WTC11 (cell line): Measurements from ENCODE around the gene WDR62. TPM values are rescaled to one million over a fixed set of nuclear protein-coding genes. Genes with fewer than 3 reads are reported as not detected.

Experiments used
- ATAC-seq: fragments of 200-7000 bp; cut with Tn5 transposase; 2 replicates; pipeline ENCODE4 v1.10.0; 2021; ENCODE audit warnings: mild to moderate bottlenecking, moderate library complexity
- CTCF ChIA-PET: fragments of 300-600 bp; sonication (Branson Sonifier 250); formaldehyde crosslinking; loops from one replicate; lab custom pipeline; 2021; ENCODE audit warnings: antibody characterized with exemption; lab: Charles Lee
- POLR2A ChIA-PET: fragments of 350-600 bp; sonication (Branson Sonifier 250); formaldehyde crosslinking; loops from one replicate; lab custom pipeline; 2021; ENCODE audit warnings: antibody characterized with exemption; lab: Charles Lee
- DNase-seq: peaks from one replicate; pipeline ENCODE4 v3.0.0; 2021; ENCODE audit warnings: low spot score
- H3K27ac Mint-ChIP-seq: 2 replicates; pipeline ENCODE4 v1.8.0; 2021; ENCODE audit warnings: mixed read lengths
- H3K27me3 Mint-ChIP-seq: 2 replicates; pipeline ENCODE4 v1.8.0; 2021; ENCODE audit warnings: low read depth, mild to moderate bottlenecking, moderate library complexity, mixed read lengths
- H3K36me3 Mint-ChIP-seq: 2 replicates; pipeline ENCODE4 v1.8.0; 2021; ENCODE audit warnings: mixed read lengths
- H3K4me1 Mint-ChIP-seq: 2 replicates; pipeline ENCODE4 v1.8.0; 2022; ENCODE audit warnings: mixed read lengths
- H3K4me3 Mint-ChIP-seq: 2 replicates; pipeline ENCODE4 v1.8.0; 2021; ENCODE audit warnings: mild to moderate bottlenecking, moderate library complexity, mixed read lengths
- H3K9me3 Mint-ChIP-seq: 2 replicates; pipeline ENCODE4 v1.8.0; 2021; ENCODE audit warnings: mixed read lengths
- CBFB ChIP-seq: sonication (generic); formaldehyde crosslinking; IDR thresholded peaks from 2 replicates; pipeline ENCODE4 v1.8.1; 2022; ENCODE audit warnings: mild to moderate bottlenecking, low read depth, missing genetic modification reagents
- CREM ChIP-seq: sonication (generic); formaldehyde crosslinking; IDR thresholded peaks from 2 replicates; pipeline ENCODE4 v1.8.1; 2022; ENCODE audit warnings: mild to moderate bottlenecking, missing genetic modification reagents, moderate library complexity
- CTCF ChIP-seq: fragments of 200-600 bp; IDR thresholded peaks from 2 replicates; pipeline ENCODE4 v1.8.0; 2022; ENCODE audit warnings: antibody characterized with exemption
- FOXK1 ChIP-seq: sonication (generic); formaldehyde crosslinking; IDR thresholded peaks from 2 replicates; pipeline ENCODE4 v1.8.0; 2022; ENCODE audit warnings: mild to moderate bottlenecking, moderate library complexity, missing genetic modification reagents
- GRHL2 ChIP-seq: fragments of 250-450 bp; sonication (Bioruptor Pico); IDR thresholded peaks from 2 replicates; pipeline ENCODE4 v1.8.0; 2022; ENCODE audit warnings: mild to moderate bottlenecking, moderate library complexity; ENCODE audit not compliant: insufficient replicate concordance, severe bottlenecking
- IRF2 ChIP-seq: sonication (generic); formaldehyde crosslinking; IDR thresholded peaks from 2 replicates; pipeline ENCODE4 v1.8.0; 2022; ENCODE audit warnings: low read depth, missing genetic modification reagents, borderline replicate concordance
- JUN ChIP-seq: sonication (generic); formaldehyde crosslinking; IDR thresholded peaks from 2 replicates; pipeline ENCODE4 v1.8.0; 2023; ENCODE audit warnings: mild to moderate bottlenecking, missing genetic modification reagents
- MLX ChIP-seq: sonication (generic); formaldehyde crosslinking; IDR thresholded peaks from 2 replicates; pipeline ENCODE4 v1.8.1; 2023; ENCODE audit warnings: mild to moderate bottlenecking, missing genetic modification reagents, moderate library complexity
- MYBL2 ChIP-seq: sonication (generic); formaldehyde crosslinking; IDR thresholded peaks from 2 replicates; pipeline ENCODE4 v1.8.1; 2023; ENCODE audit warnings: mild to moderate bottlenecking, moderate library complexity, missing genetic modification reagents
- NFATC4 ChIP-seq: fragments of 250-450 bp; sonication (Bioruptor Pico); IDR thresholded peaks from 2 replicates; pipeline ENCODE4 v1.9.0; 2021; ENCODE audit warnings: mild to moderate bottlenecking
- NR1H2 ChIP-seq: sonication (generic); formaldehyde crosslinking; IDR thresholded peaks from 2 replicates; pipeline ENCODE4 v1.9.0; 2021; ENCODE audit warnings: mild to moderate bottlenecking, moderate library complexity, missing genetic modification reagents
- NR3C1 ChIP-seq: sonication (generic); formaldehyde crosslinking; conservative IDR thresholded peaks from 2 replicates; pipeline ENCODE4 v1.8.1; 2023; ENCODE audit warnings: low read depth, mild to moderate bottlenecking, missing genetic modification reagents
- PRDM15 ChIP-seq: sonication (generic); formaldehyde crosslinking; IDR thresholded peaks from 2 replicates; pipeline ENCODE4 v1.8.0; 2022; ENCODE audit warnings: missing genetic modification reagents
- RELA ChIP-seq: sonication (generic); formaldehyde crosslinking; IDR thresholded peaks from 2 replicates; pipeline ENCODE4 v1.8.1; 2022; ENCODE audit warnings: missing genetic modification reagents, mild to moderate bottlenecking, borderline replicate concordance
- SMAD3 ChIP-seq: sonication (generic); formaldehyde crosslinking; IDR thresholded peaks from 2 replicates; pipeline ENCODE4 v1.8.0; 2022; ENCODE audit warnings: missing genetic modification reagents, mild to moderate bottlenecking, borderline replicate concordance
- USF1 ChIP-seq: sonication (generic); formaldehyde crosslinking; IDR thresholded peaks from 2 replicates; pipeline ENCODE4 v1.8.0; 2022; ENCODE audit warnings: mild to moderate bottlenecking, missing genetic modification reagents
- ZNF671 ChIP-seq: fragments of 250-450 bp; sonication (Bioruptor Pico); IDR thresholded peaks from 2 replicates; pipeline ENCODE4 v1.8.0; 2021; ENCODE audit warnings: mild to moderate bottlenecking
- total RNA-seq: library from RNA; stranded (reverse); gene quantifications from 3 replicates; pipeline ENCODE4 v1.2.3, GENCODE V29; 2021
- TF ChIP-seq, protein P1 (sequence below): sonication (generic); formaldehyde crosslinking; IDR thresholded peaks from 2 replicates; pipeline ENCODE4 v1.8.1; 2022; ENCODE audit warnings: mild to moderate bottlenecking, moderate library complexity, missing genetic modification reagents

The WDR62 gene
- total RNA-seq, 1 experiment from 2014 or later = 40.0 TPM

DNA sequence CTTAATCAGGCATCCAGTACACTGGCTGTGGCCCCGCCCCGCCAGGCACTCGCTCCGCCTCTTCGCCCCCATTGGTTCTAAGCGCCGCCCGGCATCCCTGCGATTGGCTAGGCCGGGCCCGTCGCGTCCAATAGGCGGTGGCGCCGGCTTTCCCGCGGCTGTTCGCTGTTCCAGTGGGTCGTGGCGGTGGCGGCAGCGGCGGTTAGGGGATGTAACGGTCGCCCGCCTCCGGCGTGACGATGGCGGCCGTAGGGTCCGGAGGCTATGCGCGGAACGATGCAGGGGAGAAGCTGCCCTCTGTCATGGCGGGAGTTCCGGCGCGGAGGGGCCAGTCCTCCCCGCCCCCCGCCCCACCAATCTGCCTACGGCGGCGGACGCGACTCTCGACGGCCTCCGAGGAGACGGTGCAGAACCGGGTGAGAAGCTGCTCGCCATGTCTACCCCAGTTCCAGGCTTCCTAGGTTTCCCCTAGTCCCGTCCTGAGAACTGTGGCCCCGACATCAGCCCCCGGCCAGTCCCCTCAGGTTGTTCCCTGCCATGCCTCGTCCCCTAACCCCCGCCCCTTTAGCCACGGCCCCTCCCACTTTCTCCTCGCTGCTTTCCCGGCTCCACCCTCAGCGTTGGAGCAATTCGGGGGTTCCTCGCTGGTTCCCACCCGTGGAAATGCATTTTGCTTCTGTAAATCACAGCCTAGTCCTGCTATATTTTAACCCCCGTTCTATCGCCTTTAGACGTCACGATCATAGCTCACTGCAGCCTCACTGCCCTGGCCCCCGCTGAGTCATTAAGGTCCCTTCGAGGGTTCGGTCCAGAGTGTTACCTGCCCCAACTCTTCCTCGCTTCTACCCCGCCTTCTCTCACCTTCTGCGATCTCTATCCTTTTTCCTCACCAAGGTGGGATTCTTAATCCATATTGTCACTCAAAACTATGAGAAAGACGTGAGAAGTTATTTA is at the start of gene WDR62 (continued):
- peak; percentile 93 for TF ChIP-seq MYBL2 (CRISPR knock-in tag)
- TF ChIP-seq, all 79 proteins: peak for 12

DNA sequence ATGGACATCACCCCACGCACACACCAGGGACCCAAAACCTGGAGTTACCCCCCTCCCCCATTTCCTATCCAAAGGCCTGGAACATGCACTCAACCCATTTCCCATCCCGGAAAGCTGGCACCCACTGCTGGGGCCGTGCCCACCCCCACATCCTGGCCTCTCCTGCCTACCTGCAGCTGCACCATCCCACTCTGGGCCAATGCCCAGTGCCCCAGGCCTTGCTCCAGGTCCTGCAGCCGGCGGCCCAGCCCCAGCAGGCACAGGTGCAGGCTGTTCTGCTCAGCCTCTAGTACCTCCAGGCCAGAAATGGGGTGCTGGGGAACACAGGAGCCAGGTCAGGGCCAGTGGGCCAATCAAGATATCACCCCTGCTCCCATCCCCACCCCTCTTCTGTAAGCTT is 47.7 kb upstream of the WDR62 start:
- Mint-ChIP-seq H3K36me3 (peaks cover 22% of the 10 kb centered on the region), H3K27me3 (peaks cover 9% of the 10 kb centered on the region), H3K4me3 (peak overlapping the region; percentile 47), H3K9me3 (no peaks in the 10 kb centered on the region), H3K27ac (no peak overlapping the region), H3K4me1 (peaks cover 17% of the 10 kb centered on the region)
- no peak for ATAC-seq
- CTCF ChIA-PET = interaction anchor here (0.9 to 1.3 kb wide), 2 partner anchors 11 to 13 kb away, joined by 3 read pairs; partner anchors contain the start of gene SDHAF1
- POLR2A ChIA-PET = no interaction called here
- DNase-seq = no peak
- TF ChIP-seq NFATC4 (CRISPR knock-in tag) (no peak), CTCF (no peak), USF1 (CRISPR knock-in tag) (no peak), GRHL2 (CRISPR knock-in tag) (no peak), SMAD3 (CRISPR knock-in tag) (no peak), CREM (no peak), MLX (CRISPR knock-in tag) (no peak), ZNF671 (CRISPR knock-in tag) (no peak), FOXK1 (no peak), PRDM15 (CRISPR knock-in tag) (no peak), NR1H2 (no peak)

DNA sequence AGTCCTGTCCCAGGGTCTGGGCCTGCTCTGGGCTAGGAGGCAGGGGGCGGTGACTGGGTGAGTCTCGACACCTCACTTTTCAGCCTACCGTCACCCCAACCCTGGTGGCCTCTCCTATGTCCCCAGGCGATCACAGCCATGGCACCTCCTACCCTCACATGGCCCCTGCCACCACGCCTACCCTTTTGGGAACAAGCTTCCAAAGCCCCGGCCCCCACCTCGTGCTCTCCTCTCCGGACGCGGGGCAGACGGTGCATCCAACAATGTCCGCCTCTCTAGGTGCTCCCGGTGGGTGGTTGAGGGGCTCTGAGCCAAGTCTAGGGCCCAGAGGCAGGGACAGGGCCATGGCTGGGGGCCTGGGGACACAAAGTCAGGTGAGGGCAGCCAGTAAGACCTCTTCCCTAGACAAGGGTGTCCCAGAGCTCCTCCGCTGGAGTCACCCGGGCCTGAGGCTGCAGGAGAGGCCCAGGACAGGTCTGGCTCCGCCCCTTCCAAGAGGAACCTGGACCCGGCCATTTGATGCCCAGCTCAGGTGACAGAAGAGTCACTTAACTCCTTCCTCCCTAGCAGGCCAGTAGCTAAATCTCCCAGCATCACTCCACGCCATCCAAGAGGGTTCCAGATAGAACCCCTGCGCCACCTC is 46.2 kb upstream of the WDR62 start, which contains the start of gene SYNE4:
TSS of gene SYNE4 (minus strand) at position 478 of the 643 bp plus-strand sequence. CDS start at position 346, 132 bp downstream.
- peaks cover 20% of the 10 kb centered on the region for H3K4me1 Mint-ChIP-seq
- H3K9me3 Mint-ChIP-seq = no peaks in the 10 kb centered on the region
- H3K4me3 Mint-ChIP-seq = peak within 1 kb of the TSS; percentile 91
- POLR2A ChIA-PET = interaction anchor here (1.0 to 2.7 kb wide), 5 partner anchors 12 to 268 kb away, joined by 3 to 18 read pairs (median 4); partner anchors contain the start of genes SDHAF1 and THAP8
- peak within 1 kb of the TSS; percentile 93 for H3K27ac Mint-ChIP-seq
- peaks cover 16% of the 10 kb centered on the region for H3K36me3 Mint-ChIP-seq
- DNase-seq (peak; percentile 80), ATAC-seq (peak; percentile 87)
- CTCF ChIA-PET = interaction anchor here (0.6 to 2.0 kb wide), 11 partner anchors 12 to 264 kb away, joined by 3 to 13 read pairs (median 4); partner anchors contain the start of gene THAP8
- peaks cover 16% of the 10 kb centered on the region for H3K27me3 Mint-ChIP-seq
- TF ChIP-seq MLX (CRISPR knock-in tag) (no peak), RELA (CRISPR knock-in tag) (no peak), JUN (no peak), NR3C1 (CRISPR knock-in tag) (no peak), IRF2 (CRISPR knock-in tag) (no peak), GRHL2 (CRISPR knock-in tag) (no peak), CBFB (no peak), SMAD3 (CRISPR knock-in tag) (no peak)
- TF ChIP-seq, protein P1, sequence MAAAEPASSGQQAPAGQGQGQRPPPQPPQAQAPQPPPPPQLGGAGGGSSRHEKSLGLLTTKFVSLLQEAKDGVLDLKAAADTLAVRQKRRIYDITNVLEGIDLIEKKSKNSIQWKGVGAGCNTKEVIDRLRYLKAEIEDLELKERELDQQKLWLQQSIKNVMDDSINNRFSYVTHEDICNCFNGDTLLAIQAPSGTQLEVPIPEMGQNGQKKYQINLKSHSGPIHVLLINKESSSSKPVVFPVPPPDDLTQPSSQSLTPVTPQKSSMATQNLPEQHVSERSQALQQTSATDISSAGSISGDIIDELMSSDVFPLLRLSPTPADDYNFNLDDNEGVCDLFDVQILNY (CRISPR knock-in tag) = no peak
